Hepatocyte (in vitro differentiated cells): ENCODE measurements around the gene FBXL17.

Experiments used
- EZH2 ChIP-seq: fragments of 200-600 bp; sonication (generic); IDR thresholded peaks from 2 replicates; pipeline ENCODE4 v1.6.1; 2016; ENCODE audit warnings: antibody characterized with exemption, mild to moderate bottlenecking, borderline replicate concordance
- EZH2phosphoT487 ChIP-seq: fragments of 200-600 bp; sonication (generic); IDR thresholded peaks from one replicate; pipeline ENCODE4 v1.6.1; 2018; ENCODE audit warnings: antibody characterized with exemption, mild to moderate bottlenecking, low read depth, moderate library complexity; ENCODE audit not compliant: unreplicated experiment, severe bottlenecking
- TF ChIP-seq, protein P1 (sequence below): fragments of 200-600 bp; sonication (generic); IDR thresholded peaks from 2 replicates; pipeline ENCODE4 v1.5.1; 2016; ENCODE audit warnings: antibody characterized with exemption, mild to moderate bottlenecking; ENCODE audit not compliant: poor library complexity

DNA sequence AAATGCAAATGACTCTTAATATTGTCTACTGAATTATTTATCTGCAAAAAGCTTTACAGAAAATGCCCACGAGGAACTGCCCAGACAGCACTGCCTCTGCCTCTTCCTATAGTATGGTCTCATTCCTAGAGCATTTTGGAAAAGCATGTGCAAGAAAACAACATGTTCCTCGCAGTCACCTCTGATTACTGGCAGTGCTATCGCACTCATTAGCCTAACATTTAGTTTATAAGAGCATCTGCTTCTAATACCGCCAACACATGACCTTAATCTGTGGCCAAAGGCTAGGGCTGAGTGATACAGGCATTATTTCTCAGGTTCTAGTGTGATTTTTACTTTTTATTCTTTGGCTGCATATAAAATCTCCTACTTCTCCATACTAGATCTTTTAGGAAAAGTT is 259.2 kb downstream of the FBXL17 start:
- TF ChIP-seq EZH2 (no peak), EZH2phosphoT487 (no peak)
- TF ChIP-seq, protein P1, sequence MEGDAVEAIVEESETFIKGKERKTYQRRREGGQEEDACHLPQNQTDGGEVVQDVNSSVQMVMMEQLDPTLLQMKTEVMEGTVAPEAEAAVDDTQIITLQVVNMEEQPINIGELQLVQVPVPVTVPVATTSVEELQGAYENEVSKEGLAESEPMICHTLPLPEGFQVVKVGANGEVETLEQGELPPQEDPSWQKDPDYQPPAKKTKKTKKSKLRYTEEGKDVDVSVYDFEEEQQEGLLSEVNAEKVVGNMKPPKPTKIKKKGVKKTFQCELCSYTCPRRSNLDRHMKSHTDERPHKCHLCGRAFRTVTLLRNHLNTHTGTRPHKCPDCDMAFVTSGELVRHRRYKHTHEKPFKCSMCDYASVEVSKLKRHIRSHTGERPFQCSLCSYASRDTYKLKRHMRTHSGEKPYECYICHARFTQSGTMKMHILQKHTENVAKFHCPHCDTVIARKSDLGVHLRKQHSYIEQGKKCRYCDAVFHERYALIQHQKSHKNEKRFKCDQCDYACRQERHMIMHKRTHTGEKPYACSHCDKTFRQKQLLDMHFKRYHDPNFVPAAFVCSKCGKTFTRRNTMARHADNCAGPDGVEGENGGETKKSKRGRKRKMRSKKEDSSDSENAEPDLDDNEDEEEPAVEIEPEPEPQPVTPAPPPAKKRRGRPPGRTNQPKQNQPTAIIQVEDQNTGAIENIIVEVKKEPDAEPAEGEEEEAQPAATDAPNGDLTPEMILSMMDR = no peak
